GM23338 (cell line): ENCODE measurements around the gene ZNF808.

Experiments used
- EZH2 ChIP-seq: fragments of 200-600 bp; sonication (generic); IDR thresholded peaks from one replicate; pipeline ENCODE4 v1.8.0; 2017; ENCODE audit warnings: antibody characterized with exemption, mild to moderate bottlenecking, low read depth; ENCODE audit not compliant: unreplicated experiment
- ZNF114 ChIP-seq: fragments of 250-450 bp; sonication (Bioruptor Pico); IDR thresholded peaks from 2 replicates; pipeline ENCODE4 v1.5.0; 2020; ENCODE audit warnings: mild to moderate bottlenecking, moderate library complexity
- TF ChIP-seq, protein P1 (sequence below), 2 experiments: fragments of 200-600 bp in 1 of 2; sonication (generic) in 1 of 2; conservative IDR thresholded peaks; 2 replicates each; pipeline versions ENCODE4 v1.5.1 to v1.6.1; 2016 to 2017; ENCODE audit warnings: antibody characterized with exemption in 2 of 2, low read depth in 2 of 2, mild to moderate bottlenecking in 2 of 2, moderate library complexity in 1 of 2

DNA sequence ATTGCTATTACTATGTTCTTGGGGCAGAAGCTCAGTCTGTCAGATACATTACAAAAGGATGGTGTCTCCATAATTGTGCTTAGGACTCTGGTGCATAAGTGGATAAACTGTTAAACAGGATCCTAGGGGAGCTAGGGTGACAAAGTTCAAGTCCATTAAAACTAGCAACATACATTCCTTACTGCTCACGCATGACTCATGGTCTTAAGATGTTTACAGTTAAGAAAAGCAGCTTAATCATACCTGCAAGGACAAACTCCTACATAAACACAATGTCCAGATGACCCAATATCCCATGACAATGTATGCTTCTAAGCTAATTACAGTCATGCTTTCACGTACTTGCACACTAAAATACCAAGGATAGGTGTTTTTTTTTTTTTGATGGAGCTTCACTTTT, 39.1 kb downstream of the ZNF808 start:
- TF ChIP-seq, protein P1, sequence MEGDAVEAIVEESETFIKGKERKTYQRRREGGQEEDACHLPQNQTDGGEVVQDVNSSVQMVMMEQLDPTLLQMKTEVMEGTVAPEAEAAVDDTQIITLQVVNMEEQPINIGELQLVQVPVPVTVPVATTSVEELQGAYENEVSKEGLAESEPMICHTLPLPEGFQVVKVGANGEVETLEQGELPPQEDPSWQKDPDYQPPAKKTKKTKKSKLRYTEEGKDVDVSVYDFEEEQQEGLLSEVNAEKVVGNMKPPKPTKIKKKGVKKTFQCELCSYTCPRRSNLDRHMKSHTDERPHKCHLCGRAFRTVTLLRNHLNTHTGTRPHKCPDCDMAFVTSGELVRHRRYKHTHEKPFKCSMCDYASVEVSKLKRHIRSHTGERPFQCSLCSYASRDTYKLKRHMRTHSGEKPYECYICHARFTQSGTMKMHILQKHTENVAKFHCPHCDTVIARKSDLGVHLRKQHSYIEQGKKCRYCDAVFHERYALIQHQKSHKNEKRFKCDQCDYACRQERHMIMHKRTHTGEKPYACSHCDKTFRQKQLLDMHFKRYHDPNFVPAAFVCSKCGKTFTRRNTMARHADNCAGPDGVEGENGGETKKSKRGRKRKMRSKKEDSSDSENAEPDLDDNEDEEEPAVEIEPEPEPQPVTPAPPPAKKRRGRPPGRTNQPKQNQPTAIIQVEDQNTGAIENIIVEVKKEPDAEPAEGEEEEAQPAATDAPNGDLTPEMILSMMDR (conservative IDR thresholded peaks at IDR 0.05; ENCODE audit: low read depth in 2 of 2), result no peak
- no peak for TF ChIP-seq ZNF114 (CRISPR knock-in tag)
- no peak for TF ChIP-seq EZH2
